Measurements from ENCODE around the gene FAM168A. TPM values are rescaled to one million over a fixed set of nuclear protein-coding genes. Genes with fewer than 3 reads are reported as not detected.

The FAM168A gene
- total RNA-seq, 1 experiment from 2014 or later, result 25.9 TPM

DNA sequence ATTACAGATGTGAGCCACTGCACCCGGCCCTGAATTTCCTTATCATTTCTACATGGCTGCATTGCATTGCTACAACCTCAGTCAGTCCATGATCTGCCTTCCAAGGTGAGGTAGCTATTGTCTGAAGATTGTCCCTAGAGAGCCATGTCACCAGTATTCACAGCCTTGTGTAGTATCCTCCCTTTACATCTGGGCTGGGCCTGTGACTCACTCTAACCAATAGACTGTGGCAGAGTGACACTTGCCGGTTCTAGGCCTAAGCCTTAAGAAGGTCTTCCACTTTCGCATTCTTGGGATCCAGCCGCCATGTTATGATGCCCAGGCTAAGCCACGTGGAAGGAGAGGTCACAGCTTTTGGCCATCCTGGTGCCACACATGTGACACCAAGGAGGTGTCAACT is 38.3 kb upstream of the FAM168A start:
- Mint-ChIP-seq H3K27ac (no peak overlapping the region), H3K4me1 (peaks cover 3% of the 10 kb centered on the region; the same call in 1 of the 2 replicates), H3K27me3 (ENCODE audit: low read depth) (peaks cover 96% of the 10 kb centered on the region), H3K36me3 (no peaks in the 10 kb centered on the region), H3K9me3 (peaks cover 13% of the 10 kb centered on the region), H3K4me3 (no peak overlapping the region)
- no peak for TF ChIP-seq ZNF671 (CRISPR knock-in tag; IDR thresholded peaks at IDR 0.05)
- TF ChIP-seq, protein P1, sequence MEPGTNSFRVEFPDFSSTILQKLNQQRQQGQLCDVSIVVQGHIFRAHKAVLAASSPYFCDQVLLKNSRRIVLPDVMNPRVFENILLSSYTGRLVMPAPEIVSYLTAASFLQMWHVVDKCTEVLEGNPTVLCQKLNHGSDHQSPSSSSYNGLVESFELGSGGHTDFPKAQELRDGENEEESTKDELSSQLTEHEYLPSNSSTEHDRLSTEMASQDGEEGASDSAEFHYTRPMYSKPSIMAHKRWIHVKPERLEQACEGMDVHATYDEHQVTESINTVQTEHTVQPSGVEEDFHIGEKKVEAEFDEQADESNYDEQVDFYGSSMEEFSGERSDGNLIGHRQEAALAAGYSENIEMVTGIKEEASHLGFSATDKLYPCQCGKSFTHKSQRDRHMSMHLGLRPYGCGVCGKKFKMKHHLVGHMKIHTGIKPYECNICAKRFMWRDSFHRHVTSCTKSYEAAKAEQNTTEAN (CRISPR knock-in tag; IDR thresholded peaks at IDR 0.05), result no peak
- TF ChIP-seq, protein P2, sequence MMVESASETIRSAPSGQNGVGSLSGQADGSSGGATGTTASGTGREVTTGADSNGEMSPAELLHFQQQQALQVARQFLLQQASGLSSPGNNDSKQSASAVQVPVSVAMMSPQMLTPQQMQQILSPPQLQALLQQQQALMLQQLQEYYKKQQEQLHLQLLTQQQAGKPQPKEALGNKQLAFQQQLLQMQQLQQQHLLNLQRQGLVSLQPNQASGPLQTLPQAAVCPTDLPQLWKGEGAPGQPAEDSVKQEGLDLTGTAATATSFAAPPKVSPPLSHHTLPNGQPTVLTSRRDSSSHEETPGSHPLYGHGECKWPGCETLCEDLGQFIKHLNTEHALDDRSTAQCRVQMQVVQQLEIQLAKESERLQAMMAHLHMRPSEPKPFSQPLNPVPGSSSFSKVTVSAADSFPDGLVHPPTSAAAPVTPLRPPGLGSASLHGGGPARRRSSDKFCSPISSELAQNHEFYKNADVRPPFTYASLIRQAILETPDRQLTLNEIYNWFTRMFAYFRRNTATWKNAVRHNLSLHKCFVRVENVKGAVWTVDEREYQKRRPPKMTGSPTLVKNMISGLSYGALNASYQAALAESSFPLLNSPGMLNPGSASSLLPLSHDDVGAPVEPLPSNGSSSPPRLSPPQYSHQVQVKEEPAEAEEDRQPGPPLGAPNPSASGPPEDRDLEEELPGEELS (CRISPR knock-in tag; IDR thresholded peaks at IDR 0.05), result no peak
- no peak for TF ChIP-seq ZNF423 (CRISPR knock-in tag; IDR thresholded peaks at IDR 0.05)
- ChIA-PET CTCF (interaction anchor here (1.1 kb wide), 1 partner anchor 10 kb away, joined by 3 read pairs; no protein-coding TSS in a partner anchor), POLR2A (no interaction called here)
- DNase-seq (ENCODE audit: low spot score) (no peak), ATAC-seq (no peak)

DNA sequence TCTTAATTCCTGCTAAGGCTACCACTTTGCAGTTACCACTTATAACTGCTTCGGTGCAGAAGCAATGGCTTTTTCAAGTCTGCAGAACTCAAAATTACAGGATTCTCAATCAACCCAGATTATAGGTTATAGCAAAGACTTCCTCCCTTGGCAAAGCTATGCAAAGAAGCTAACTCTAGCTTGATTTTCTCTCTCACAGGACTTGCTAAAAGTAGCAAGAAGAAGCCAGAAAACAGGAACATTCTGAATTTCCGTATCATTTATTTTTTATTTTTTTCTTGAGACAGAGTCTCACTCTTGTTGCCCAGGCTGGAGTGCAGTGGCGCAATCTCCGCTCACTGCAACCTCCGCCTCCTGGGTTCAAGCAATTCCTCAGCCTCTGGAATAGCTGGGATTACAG is 37.8 kb upstream of the FAM168A start:
- Mint-ChIP-seq H3K36me3 (no peaks in the 10 kb centered on the region), H3K4me3 (no peak overlapping the region), H3K4me1 (peaks cover 3% of the 10 kb centered on the region; the same call in 1 of the 2 replicates), H3K9me3 (peaks cover 13% of the 10 kb centered on the region), H3K27me3 (ENCODE audit: low read depth) (peaks cover 96% of the 10 kb centered on the region), H3K27ac (no peak overlapping the region)
- ATAC-seq (no peak), DNase-seq (ENCODE audit: low spot score) (no peak)
- POLR2A ChIA-PET, result no interaction called here
- CTCF ChIA-PET, result interaction anchor here (1.1 kb wide), 1 partner anchor 10 kb away, joined by 3 read pairs; no protein-coding TSS in a partner anchor
- TF ChIP-seq SP1 (CRISPR knock-in tag; conservative IDR thresholded peaks at IDR 0.05), result no peak
- TF ChIP-seq, protein P3, sequence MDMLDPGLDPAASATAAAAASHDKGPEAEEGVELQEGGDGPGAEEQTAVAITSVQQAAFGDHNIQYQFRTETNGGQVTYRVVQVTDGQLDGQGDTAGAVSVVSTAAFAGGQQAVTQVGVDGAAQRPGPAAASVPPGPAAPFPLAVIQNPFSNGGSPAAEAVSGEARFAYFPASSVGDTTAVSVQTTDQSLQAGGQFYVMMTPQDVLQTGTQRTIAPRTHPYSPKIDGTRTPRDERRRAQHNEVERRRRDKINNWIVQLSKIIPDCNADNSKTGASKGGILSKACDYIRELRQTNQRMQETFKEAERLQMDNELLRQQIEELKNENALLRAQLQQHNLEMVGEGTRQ (CRISPR knock-in tag; IDR thresholded peaks at IDR 0.05), result no peak
- TF ChIP-seq TCF7 (CRISPR knock-in tag; IDR thresholded peaks at IDR 0.05; ENCODE audit: low read depth), result no peak
- no peak for TF ChIP-seq RORB (CRISPR knock-in tag; IDR thresholded peaks at IDR 0.05)
- no peak for TF ChIP-seq OVOL2 (CRISPR knock-in tag; IDR thresholded peaks at IDR 0.05; ENCODE audit: borderline replicate concordance)
- TF ChIP-seq ZNF423 (CRISPR knock-in tag; IDR thresholded peaks at IDR 0.05), result no peak

DNA sequence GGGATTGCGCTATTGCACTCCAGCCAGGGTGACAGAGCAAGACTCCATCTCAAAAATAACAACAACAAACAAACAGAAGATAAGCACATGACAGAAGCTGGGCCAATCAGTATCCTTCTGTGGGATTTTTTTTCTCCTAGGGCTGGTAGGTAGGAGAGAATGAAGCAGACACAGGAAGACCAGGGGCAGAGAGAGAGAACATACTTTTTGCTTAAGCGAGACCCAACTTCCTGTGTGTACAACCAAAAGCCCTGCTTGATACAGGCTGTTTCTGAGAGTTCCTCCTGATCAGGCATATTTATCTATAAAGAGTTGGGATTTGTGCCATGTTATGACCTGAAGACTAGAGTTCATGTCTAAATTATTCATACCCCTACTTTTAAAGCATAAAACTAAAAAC is 36.1 kb upstream of the FAM168A start:
- H3K4me3 Mint-ChIP-seq, result no peak overlapping the region
- H3K27ac Mint-ChIP-seq, result no peak overlapping the region
- H3K9me3 Mint-ChIP-seq, result peaks cover 13% of the 10 kb centered on the region
- H3K27me3 Mint-ChIP-seq (ENCODE audit: low read depth), result peaks cover 97% of the 10 kb centered on the region
- CTCF ChIA-PET, result no interaction called here
- DNase-seq (ENCODE audit: low spot score), result no peak
- POLR2A ChIA-PET, result no interaction called here
- no peak for ATAC-seq
- H3K4me1 Mint-ChIP-seq, result peaks cover 16% of the 10 kb centered on the region
- H3K36me3 Mint-ChIP-seq, result no peaks in the 10 kb centered on the region
- TF ChIP-seq, protein P3 (CRISPR knock-in tag; IDR thresholded peaks at IDR 0.05), result no peak
- TF ChIP-seq, protein P4, sequence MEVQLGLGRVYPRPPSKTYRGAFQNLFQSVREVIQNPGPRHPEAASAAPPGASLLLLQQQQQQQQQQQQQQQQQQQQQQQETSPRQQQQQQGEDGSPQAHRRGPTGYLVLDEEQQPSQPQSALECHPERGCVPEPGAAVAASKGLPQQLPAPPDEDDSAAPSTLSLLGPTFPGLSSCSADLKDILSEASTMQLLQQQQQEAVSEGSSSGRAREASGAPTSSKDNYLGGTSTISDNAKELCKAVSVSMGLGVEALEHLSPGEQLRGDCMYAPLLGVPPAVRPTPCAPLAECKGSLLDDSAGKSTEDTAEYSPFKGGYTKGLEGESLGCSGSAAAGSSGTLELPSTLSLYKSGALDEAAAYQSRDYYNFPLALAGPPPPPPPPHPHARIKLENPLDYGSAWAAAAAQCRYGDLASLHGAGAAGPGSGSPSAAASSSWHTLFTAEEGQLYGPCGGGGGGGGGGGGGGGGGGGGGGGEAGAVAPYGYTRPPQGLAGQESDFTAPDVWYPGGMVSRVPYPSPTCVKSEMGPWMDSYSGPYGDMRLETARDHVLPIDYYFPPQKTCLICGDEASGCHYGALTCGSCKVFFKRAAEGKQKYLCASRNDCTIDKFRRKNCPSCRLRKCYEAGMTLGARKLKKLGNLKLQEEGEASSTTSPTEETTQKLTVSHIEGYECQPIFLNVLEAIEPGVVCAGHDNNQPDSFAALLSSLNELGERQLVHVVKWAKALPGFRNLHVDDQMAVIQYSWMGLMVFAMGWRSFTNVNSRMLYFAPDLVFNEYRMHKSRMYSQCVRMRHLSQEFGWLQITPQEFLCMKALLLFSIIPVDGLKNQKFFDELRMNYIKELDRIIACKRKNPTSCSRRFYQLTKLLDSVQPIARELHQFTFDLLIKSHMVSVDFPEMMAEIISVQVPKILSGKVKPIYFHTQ (CRISPR knock-in tag; IDR thresholded peaks at IDR 0.05), result no peak
- no peak for TF ChIP-seq ZNF219 (CRISPR knock-in tag; IDR thresholded peaks at IDR 0.05; ENCODE audit: borderline replicate concordance)
- no peak for TF ChIP-seq SOX15 (CRISPR knock-in tag; IDR thresholded peaks at IDR 0.05)
- no peak for TF ChIP-seq IRF2 (CRISPR knock-in tag; IDR thresholded peaks at IDR 0.05; ENCODE audit: borderline replicate concordance, low read depth)
- TF ChIP-seq JAZF1 (CRISPR knock-in tag; IDR thresholded peaks at IDR 0.05), result no peak
- TF ChIP-seq, protein P5, sequence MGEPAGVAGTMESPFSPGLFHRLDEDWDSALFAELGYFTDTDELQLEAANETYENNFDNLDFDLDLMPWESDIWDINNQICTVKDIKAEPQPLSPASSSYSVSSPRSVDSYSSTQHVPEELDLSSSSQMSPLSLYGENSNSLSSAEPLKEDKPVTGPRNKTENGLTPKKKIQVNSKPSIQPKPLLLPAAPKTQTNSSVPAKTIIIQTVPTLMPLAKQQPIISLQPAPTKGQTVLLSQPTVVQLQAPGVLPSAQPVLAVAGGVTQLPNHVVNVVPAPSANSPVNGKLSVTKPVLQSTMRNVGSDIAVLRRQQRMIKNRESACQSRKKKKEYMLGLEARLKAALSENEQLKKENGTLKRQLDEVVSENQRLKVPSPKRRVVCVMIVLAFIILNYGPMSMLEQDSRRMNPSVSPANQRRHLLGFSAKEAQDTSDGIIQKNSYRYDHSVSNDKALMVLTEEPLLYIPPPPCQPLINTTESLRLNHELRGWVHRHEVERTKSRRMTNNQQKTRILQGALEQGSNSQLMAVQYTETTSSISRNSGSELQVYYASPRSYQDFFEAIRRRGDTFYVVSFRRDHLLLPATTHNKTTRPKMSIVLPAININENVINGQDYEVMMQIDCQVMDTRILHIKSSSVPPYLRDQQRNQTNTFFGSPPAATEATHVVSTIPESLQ (CRISPR knock-in tag; IDR thresholded peaks at IDR 0.05), result no peak
- TF ChIP-seq, protein P6, sequence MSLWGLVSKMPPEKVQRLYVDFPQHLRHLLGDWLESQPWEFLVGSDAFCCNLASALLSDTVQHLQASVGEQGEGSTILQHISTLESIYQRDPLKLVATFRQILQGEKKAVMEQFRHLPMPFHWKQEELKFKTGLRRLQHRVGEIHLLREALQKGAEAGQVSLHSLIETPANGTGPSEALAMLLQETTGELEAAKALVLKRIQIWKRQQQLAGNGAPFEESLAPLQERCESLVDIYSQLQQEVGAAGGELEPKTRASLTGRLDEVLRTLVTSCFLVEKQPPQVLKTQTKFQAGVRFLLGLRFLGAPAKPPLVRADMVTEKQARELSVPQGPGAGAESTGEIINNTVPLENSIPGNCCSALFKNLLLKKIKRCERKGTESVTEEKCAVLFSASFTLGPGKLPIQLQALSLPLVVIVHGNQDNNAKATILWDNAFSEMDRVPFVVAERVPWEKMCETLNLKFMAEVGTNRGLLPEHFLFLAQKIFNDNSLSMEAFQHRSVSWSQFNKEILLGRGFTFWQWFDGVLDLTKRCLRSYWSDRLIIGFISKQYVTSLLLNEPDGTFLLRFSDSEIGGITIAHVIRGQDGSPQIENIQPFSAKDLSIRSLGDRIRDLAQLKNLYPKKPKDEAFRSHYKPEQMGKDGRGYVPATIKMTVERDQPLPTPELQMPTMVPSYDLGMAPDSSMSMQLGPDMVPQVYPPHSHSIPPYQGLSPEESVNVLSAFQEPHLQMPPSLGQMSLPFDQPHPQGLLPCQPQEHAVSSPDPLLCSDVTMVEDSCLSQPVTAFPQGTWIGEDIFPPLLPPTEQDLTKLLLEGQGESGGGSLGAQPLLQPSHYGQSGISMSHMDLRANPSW (CRISPR knock-in tag; conservative IDR thresholded peaks at IDR 0.05; ENCODE audit: low read depth), result no peak
- TF ChIP-seq, protein P7, sequence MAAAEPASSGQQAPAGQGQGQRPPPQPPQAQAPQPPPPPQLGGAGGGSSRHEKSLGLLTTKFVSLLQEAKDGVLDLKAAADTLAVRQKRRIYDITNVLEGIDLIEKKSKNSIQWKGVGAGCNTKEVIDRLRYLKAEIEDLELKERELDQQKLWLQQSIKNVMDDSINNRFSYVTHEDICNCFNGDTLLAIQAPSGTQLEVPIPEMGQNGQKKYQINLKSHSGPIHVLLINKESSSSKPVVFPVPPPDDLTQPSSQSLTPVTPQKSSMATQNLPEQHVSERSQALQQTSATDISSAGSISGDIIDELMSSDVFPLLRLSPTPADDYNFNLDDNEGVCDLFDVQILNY (CRISPR knock-in tag; IDR thresholded peaks at IDR 0.05), result no peak
